GDM1 (cell line): Measurements from ENCODE around the gene EVA1C.
"Not testable (repeated sequence)": the region's sequence is repeated elsewhere in the genome, so short reads cannot be mapped to it uniquely, and the experiment has no call there.

Experiments
- DNase-seq: peaks from one replicate; lab custom pipeline; 2025; lab: John Stamatoyannopoulos, UW

Gene EVA1C

GRCh38 chr21:32462564-32462963, 50.1 kb downstream of the EVA1C start:
- not testable (repeated sequence) for DNase-seq

GRCh38 chr21:32463367-32463766, 50.9 kb downstream of the EVA1C start:
- no peak for DNase-seq

GRCh38 chr21:32463889-32464300, 51.4 kb downstream of the EVA1C start:
- no peak for DNase-seq

- no peak for DNase-seq
Measured at GRCh38 chr21:32467291-32467690, 54.8 kb downstream of the EVA1C start.

- DNase-seq: no peak
Measured at GRCh38 chr21:32468681-32469111, 56.2 kb downstream of the EVA1C start.

- no peak for DNase-seq
Measured at GRCh38 chr21:32469628-32470027, 57.1 kb downstream of the EVA1C start.

- no peak for DNase-seq
Measured at GRCh38 chr21:32470206-32470605, 57.7 kb downstream of the EVA1C start.

GRCh38 chr21:32472890-32473765, 60.6 kb downstream of the EVA1C start:
- DNase-seq: no peak

GRCh38 chr21:32474179-32475059, 61.9 kb downstream of the EVA1C start:
- DNase-seq: no peak

- DNase-seq: no peak
Measured at GRCh38 chr21:32475162-32475812, 62.8 kb downstream of the EVA1C start.

- no peak for DNase-seq
Measured at GRCh38 chr21:32476661-32477423, 64.3 kb downstream of the EVA1C start.

GRCh38 chr21:32477424-32477745, 64.9 kb downstream of the EVA1C start:
- no peak for DNase-seq

GRCh38 chr21:32481875-32482408, 69.4 kb downstream of the EVA1C start:
- DNase-seq: no peak

- DNase-seq: no peak
Measured at GRCh38 chr21:32482565-32483292, 70.2 kb downstream of the EVA1C start.

- DNase-seq: no peak
Measured at GRCh38 chr21:32483293-32483595, 70.7 kb downstream of the EVA1C start.

GRCh38 chr21:32484706-32485380, 72.3 kb downstream of the EVA1C start:
- no peak for DNase-seq

- DNase-seq: no peak
Measured at GRCh38 chr21:32492376-32492775, 79.9 kb downstream of the EVA1C start.

GRCh38 chr21:32494934-32495709, 82.6 kb downstream of the EVA1C start:
- no peak for DNase-seq

- no peak for DNase-seq
Measured at GRCh38 chr21:32496568-32496967, 84.1 kb downstream of the EVA1C start.
